WTC11 (cell line): ENCODE measurements around the gene MYO9A. TPM values are rescaled to one million over a fixed set of nuclear protein-coding genes. Genes with fewer than 3 reads are reported as not detected.

Source experiments
- ATAC-seq: fragments of 200-7000 bp; cut with Tn5 transposase; 2 replicates; pipeline ENCODE4 v1.10.0; 2021; ENCODE audit warnings: mild to moderate bottlenecking, moderate library complexity
- CTCF ChIA-PET: fragments of 300-600 bp; sonication (Branson Sonifier 250); formaldehyde crosslinking; loops from one replicate; lab custom pipeline; 2021; ENCODE audit warnings: antibody characterized with exemption; lab: Charles Lee
- POLR2A ChIA-PET: fragments of 350-600 bp; sonication (Branson Sonifier 250); formaldehyde crosslinking; loops from one replicate; lab custom pipeline; 2021; ENCODE audit warnings: antibody characterized with exemption; lab: Charles Lee
- DNase-seq: peaks from one replicate; pipeline ENCODE4 v3.0.0; 2021; ENCODE audit warnings: low spot score
- H3K27ac Mint-ChIP-seq: 2 replicates; pipeline ENCODE4 v1.8.0; 2021; ENCODE audit warnings: mixed read lengths
- H3K27me3 Mint-ChIP-seq: 2 replicates; pipeline ENCODE4 v1.8.0; 2021; ENCODE audit warnings: low read depth, mild to moderate bottlenecking, moderate library complexity, mixed read lengths
- H3K36me3 Mint-ChIP-seq: 2 replicates; pipeline ENCODE4 v1.8.0; 2021; ENCODE audit warnings: mixed read lengths
- H3K4me1 Mint-ChIP-seq: 2 replicates; pipeline ENCODE4 v1.8.0; 2022; ENCODE audit warnings: mixed read lengths
- H3K4me3 Mint-ChIP-seq: 2 replicates; pipeline ENCODE4 v1.8.0; 2021; ENCODE audit warnings: mild to moderate bottlenecking, moderate library complexity, mixed read lengths
- H3K9me3 Mint-ChIP-seq: 2 replicates; pipeline ENCODE4 v1.8.0; 2021; ENCODE audit warnings: mixed read lengths
- AFF4 ChIP-seq: sonication (generic); formaldehyde crosslinking; IDR thresholded peaks from 2 replicates; pipeline ENCODE4 v1.8.1; 2023; ENCODE audit warnings: mild to moderate bottlenecking, missing genetic modification reagents, borderline replicate concordance
- ARID4B ChIP-seq: sonication (generic); formaldehyde crosslinking; IDR thresholded peaks from 2 replicates; pipeline ENCODE4 v1.8.0; 2023; ENCODE audit warnings: missing genetic modification reagents, mild to moderate bottlenecking, borderline replicate concordance
- ATF2 ChIP-seq: sonication (generic); formaldehyde crosslinking; IDR thresholded peaks from 2 replicates; pipeline ENCODE4 v1.8.1; 2022; ENCODE audit warnings: low read depth, missing genetic modification reagents, borderline replicate concordance
- E2F4 ChIP-seq: sonication (generic); formaldehyde crosslinking; IDR thresholded peaks from 2 replicates; pipeline ENCODE4 v1.8.1; 2022; ENCODE audit warnings: low read depth, mild to moderate bottlenecking, moderate library complexity, missing genetic modification reagents, borderline replicate concordance
- ETV6 ChIP-seq: sonication (generic); formaldehyde crosslinking; IDR thresholded peaks from 2 replicates; pipeline ENCODE4 v1.8.1; 2022; ENCODE audit warnings: mild to moderate bottlenecking, missing genetic modification reagents
- GABPB1 ChIP-seq: sonication (generic); formaldehyde crosslinking; IDR thresholded peaks from 2 replicates; pipeline ENCODE4 v1.8.1; 2023; ENCODE audit warnings: mild to moderate bottlenecking, missing genetic modification reagents
- GRHL2 ChIP-seq: fragments of 250-450 bp; sonication (Bioruptor Pico); IDR thresholded peaks from 2 replicates; pipeline ENCODE4 v1.8.0; 2022; ENCODE audit warnings: mild to moderate bottlenecking, moderate library complexity; ENCODE audit not compliant: insufficient replicate concordance, severe bottlenecking
- GTF2I ChIP-seq: fragments of 250-450 bp; sonication (Bioruptor Pico); conservative IDR thresholded peaks from 2 replicates; pipeline ENCODE4 v1.4.0; 2021; ENCODE audit warnings: mild to moderate bottlenecking
- IRF2 ChIP-seq: sonication (generic); formaldehyde crosslinking; IDR thresholded peaks from 2 replicates; pipeline ENCODE4 v1.8.0; 2022; ENCODE audit warnings: low read depth, missing genetic modification reagents, borderline replicate concordance
- KAT7 ChIP-seq: sonication (generic); formaldehyde crosslinking; IDR thresholded peaks from 2 replicates; pipeline ENCODE4 v1.8.1; 2023; ENCODE audit warnings: missing genetic modification reagents, mild to moderate bottlenecking, borderline replicate concordance
- SMAD4 ChIP-seq: sonication (generic); formaldehyde crosslinking; IDR thresholded peaks from 2 replicates; pipeline ENCODE4 v1.8.0; 2022; ENCODE audit warnings: mild to moderate bottlenecking, missing genetic modification reagents
- TP53 ChIP-seq: sonication (generic); formaldehyde crosslinking; IDR thresholded peaks from 2 replicates; pipeline ENCODE4 v1.8.1; 2023; ENCODE audit warnings: mild to moderate bottlenecking, missing genetic modification reagents
- ZBTB21 ChIP-seq: sonication (generic); formaldehyde crosslinking; IDR thresholded peaks from 2 replicates; pipeline ENCODE4 v1.8.1; 2023; ENCODE audit warnings: mild to moderate bottlenecking, missing genetic modification reagents, borderline replicate concordance
- ZNF219 ChIP-seq: sonication (generic); formaldehyde crosslinking; IDR thresholded peaks from 2 replicates; pipeline ENCODE4 v1.8.0; 2023; ENCODE audit warnings: missing genetic modification reagents, mild to moderate bottlenecking, borderline replicate concordance
- ZNF317 ChIP-seq: sonication (generic); formaldehyde crosslinking; IDR thresholded peaks from 2 replicates; pipeline ENCODE4 v1.8.1; 2023; ENCODE audit warnings: low read depth, mild to moderate bottlenecking, moderate library complexity, missing genetic modification reagents, borderline replicate concordance
- ZNF671 ChIP-seq: fragments of 250-450 bp; sonication (Bioruptor Pico); IDR thresholded peaks from 2 replicates; pipeline ENCODE4 v1.8.0; 2021; ENCODE audit warnings: mild to moderate bottlenecking
- total RNA-seq: library from RNA; stranded (reverse); gene quantifications from 3 replicates; pipeline ENCODE4 v1.2.3, GENCODE V29; 2021
- TF ChIP-seq, protein P1 (sequence below): sonication (generic); formaldehyde crosslinking; conservative IDR thresholded peaks from 2 replicates; pipeline ENCODE4 v1.8.1; 2022; ENCODE audit warnings: mild to moderate bottlenecking, missing genetic modification reagents
- TF ChIP-seq, protein P2 (sequence below): sonication (generic); formaldehyde crosslinking; IDR thresholded peaks from 2 replicates; pipeline ENCODE4 v1.8.1; 2023; ENCODE audit warnings: mild to moderate bottlenecking, missing genetic modification reagents, moderate library complexity

Gene MYO9A
- total RNA-seq, 1 experiment from 2014 or later = 23.5 TPM

- no peak for ATAC-seq
- H3K4me1 Mint-ChIP-seq = no peaks in the 10 kb centered on the region
- H3K36me3 Mint-ChIP-seq = peaks cover 19% of the 10 kb centered on the region
- ChIA-PET CTCF (no interaction called here), POLR2A (no interaction called here)
- no peak for DNase-seq
- H3K9me3 Mint-ChIP-seq = peaks cover 19% of the 10 kb centered on the region
- no peaks in the 10 kb centered on the region for H3K27me3 Mint-ChIP-seq
- H3K27ac Mint-ChIP-seq = no peak overlapping the region
- no peak for TF ChIP-seq GTF2I (CRISPR knock-in tag)
- TF ChIP-seq ZNF317 (CRISPR knock-in tag) = no peak
- TF ChIP-seq ARID4B = no peak
- TF ChIP-seq ZNF671 (CRISPR knock-in tag) = no peak
- TF ChIP-seq, protein P1, sequence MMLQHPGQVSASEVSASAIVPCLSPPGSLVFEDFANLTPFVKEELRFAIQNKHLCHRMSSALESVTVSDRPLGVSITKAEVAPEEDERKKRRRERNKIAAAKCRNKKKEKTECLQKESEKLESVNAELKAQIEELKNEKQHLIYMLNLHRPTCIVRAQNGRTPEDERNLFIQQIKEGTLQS (CRISPR knock-in tag) = no peak
- no peak for TF ChIP-seq SMAD4 (CRISPR knock-in tag)
- no peak for TF ChIP-seq IRF2 (CRISPR knock-in tag)
- no peak for TF ChIP-seq ZNF219 (CRISPR knock-in tag)
- H3K4me3 Mint-ChIP-seq = no peak overlapping the region
These were observed 186.7 kb downstream of the MYO9A start for GRCh38 chr15:71931261-71931660.

GRCh38 chr15:71925145-71925544 is 192.8 kb downstream of the MYO9A start:
- POLR2A ChIA-PET = no interaction called here
- Mint-ChIP-seq H3K4me1 (no peaks in the 10 kb centered on the region), H3K27me3 (no peaks in the 10 kb centered on the region)
- ATAC-seq = no peak
- DNase-seq = no peak
- TF ChIP-seq ATF2 = no peak
- TF ChIP-seq, protein P2, sequence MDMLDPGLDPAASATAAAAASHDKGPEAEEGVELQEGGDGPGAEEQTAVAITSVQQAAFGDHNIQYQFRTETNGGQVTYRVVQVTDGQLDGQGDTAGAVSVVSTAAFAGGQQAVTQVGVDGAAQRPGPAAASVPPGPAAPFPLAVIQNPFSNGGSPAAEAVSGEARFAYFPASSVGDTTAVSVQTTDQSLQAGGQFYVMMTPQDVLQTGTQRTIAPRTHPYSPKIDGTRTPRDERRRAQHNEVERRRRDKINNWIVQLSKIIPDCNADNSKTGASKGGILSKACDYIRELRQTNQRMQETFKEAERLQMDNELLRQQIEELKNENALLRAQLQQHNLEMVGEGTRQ (CRISPR knock-in tag) = no peak
- no peak for TF ChIP-seq ZBTB21 (CRISPR knock-in tag)
- no peak for TF ChIP-seq KAT7
- no peak for TF ChIP-seq ETV6 (CRISPR knock-in tag)
- TF ChIP-seq, all 79 proteins: peak for 0
- Mint-ChIP-seq H3K9me3 (no peaks in the 10 kb centered on the region), H3K4me3 (no peak overlapping the region), H3K36me3 (no peaks in the 10 kb centered on the region), H3K27ac (no peak overlapping the region)
- CTCF ChIA-PET = no interaction called here

DNA sequence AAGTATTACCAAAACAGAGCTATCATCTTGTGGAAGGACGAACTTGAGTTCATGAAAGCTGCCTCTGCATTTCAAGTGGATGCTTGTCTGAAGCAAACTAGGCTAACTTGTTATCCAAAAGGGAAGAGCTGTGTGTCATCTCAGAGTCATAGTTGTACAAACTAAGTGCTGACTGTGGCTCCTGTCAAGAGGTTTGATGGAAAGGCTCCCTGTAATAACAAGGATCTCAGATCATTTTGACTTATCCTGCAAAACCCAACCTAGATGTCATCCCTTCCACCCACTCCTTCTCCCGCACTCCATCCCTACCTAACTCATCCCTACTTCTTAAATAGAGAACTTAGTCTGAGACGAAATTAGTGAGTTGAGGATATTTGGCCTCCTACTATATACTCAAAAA is 196.8 kb downstream of the MYO9A start:
- no peak overlapping the region for H3K4me3 Mint-ChIP-seq
- CTCF ChIA-PET = interaction anchor here (0.9 kb wide), 1 partner anchor 14 kb away, joined by 3 read pairs; no protein-coding TSS in a partner anchor
- H3K9me3 Mint-ChIP-seq = no peaks in the 10 kb centered on the region
- POLR2A ChIA-PET = no interaction called here
- no peaks in the 10 kb centered on the region for H3K36me3 Mint-ChIP-seq
- H3K4me1 Mint-ChIP-seq = peaks cover 5% of the 10 kb centered on the region
- ATAC-seq (no peak), DNase-seq (no peak)
- H3K27ac Mint-ChIP-seq = no peak overlapping the region
- H3K27me3 Mint-ChIP-seq = no peaks in the 10 kb centered on the region
- TF ChIP-seq GABPB1 (CRISPR knock-in tag) (no peak), AFF4 (no peak), GRHL2 (no peak), E2F4 (CRISPR knock-in tag) (no peak), TP53 (no peak)
